Adrenal gland (tissue), 12 donors: ENCODE results near the gene CRACR2A. TPM values are rescaled to one million over a fixed set of nuclear protein-coding genes. Genes with fewer than 3 reads are reported as not detected.

Source experiments
- DNase-seq, 7 donors: peaks; one replicate each; pipeline ENCODE4 v3.0.0-alpha.2; 2019 to 2020
- H3K27ac ChIP-seq, 5 donors: fragments of 200-600 bp; sonication (generic) in 4 of 5; 1 replicate in 3 of 5; 2 replicates in 2 of 5; pipeline versions ENCODE4 v1.5.1 to v1.8.0; 2016 to 2020; ENCODE audit warnings: mild to moderate bottlenecking in 1 of 5
- H3K27me3 ChIP-seq: fragments of 200-600 bp; 2 replicates; pipeline ENCODE4 v1.8.0; 2021
- H3K36me3 ChIP-seq, 2 donors: fragments of 200-600 bp; replicated peaks in 1 of 2; 1 replicate in 1 of 2; 2 replicates in 1 of 2; pipeline versions ENCODE4 v1.5.1 to v1.8.0; 2018 to 2022
- H3K4me1 ChIP-seq, 2 donors: fragments of 200-600 bp; replicated peaks in 1 of 2; 1 replicate in 1 of 2; 2 replicates in 1 of 2; pipeline versions ENCODE4 v1.5.1 to v1.8.0; 2018 to 2021
- H3K4me3 ChIP-seq, 4 donors: fragments of 200-600 bp; sonication (generic) in 3 of 4; one replicate each; pipeline ENCODE4 v1.5.1; 2016 to 2018
- H3K9me3 ChIP-seq, 3 donors: fragments of 200-600 bp; sonication (generic) in 1 of 3; replicated peaks in 1 of 3; 1 replicate in 2 of 3; 2 replicates in 1 of 3; pipeline versions ENCODE4 v1.5.1 to v1.8.0; 2016 to 2021
- POLR2A ChIP-seq, 2 donors: fragments of 450-650 bp; IDR thresholded peaks; one replicate each; pipeline ENCODE4 v1.6.1; 2017; ENCODE audit warnings: antibody characterized with exemption in 2 of 2, mild to moderate bottlenecking in 2 of 2, moderate library complexity in 1 of 2
- WGBS, 4 donors: extraction: QIAGEN DNeasy Blood & Tissue Kit in 2 of 4; methylation state at CpG; one replicate each; pipeline versions ENCODE4 v1.1.5 to v1.1.7; 2013 to 2017; 5-methylcytosine and 5-hydroxymethylcytosine counted together
- intact Hi-C, 2 donors: fragments of 100-400 bp; cut with DNase I; formaldehyde crosslinking; loops; one replicate each; pipeline versions ENCODE4 v1.14.1 to v1.15.0; 2022 to 2023
- polyA plus RNA-seq, 3 donors: library from polyadenylated mRNA; stranded (reverse); fragments of 200-250 nt in 2 of 3; fragments of 350-450 nt in 1 of 3; fragmentation: Illumina TruSeq in 1 of 3; extraction: RNeasy Lipid Tissue Mini Kit (QIAGEN cat#74804) in 1 of 3; gene quantifications; one replicate each; pipeline ENCODE4 v1.2.3, GENCODE V29; 2013 to 2014
- total RNA-seq, 9 donors: library from RNA; depleted of rRNA in 4 of 9; stranded (reverse); fragments of >200 nt in 4 of 9; fragments of 120-200 nt in 1 of 9; fragmentation: NEBNext Ultra II Directional in 1 of 9; extraction: Animal tissue kit (Norgen Biotek cat#: 25700) in 1 of 9; gene quantifications; one replicate each; pipeline versions ENCODE4 v1.1.0 to v1.2.4, GENCODE V29; 2013 to 2023
- TF ChIP-seq, protein P1 (sequence below), 6 experiments: fragments of 450-650 bp in 4 of 6; fragments of 200-600 bp in 2 of 6; sonication (generic) in 1 of 6; IDR thresholded peaks; 1 replicate in 5 of 6; 2 replicates in 1 of 6; pipeline versions ENCODE4 v1.5.1 to v1.8.0; 2016 to 2021; ENCODE audit warnings: antibody characterized with exemption in 6 of 6, mild to moderate bottlenecking in 2 of 6, moderate library complexity in 1 of 6
- donor health status: healthy with polysubstance abuse.
- donor health status: Bipolar disorder and iron deficiency.
- donor health status: DM: yes; HTN: yes; CAD: no.
- donor health status: DM: no; HTN: no; CAD: no.
- donor health status: DM: no; HTN: no; CAD: no.
- donor health status: DM: yes; HTN: yes; CAD: no.

CRACR2A gene
- total and polyA plus RNA-seq, 12 donors = 0.50 to 3.5 (median 2.0) TPM

DNA sequence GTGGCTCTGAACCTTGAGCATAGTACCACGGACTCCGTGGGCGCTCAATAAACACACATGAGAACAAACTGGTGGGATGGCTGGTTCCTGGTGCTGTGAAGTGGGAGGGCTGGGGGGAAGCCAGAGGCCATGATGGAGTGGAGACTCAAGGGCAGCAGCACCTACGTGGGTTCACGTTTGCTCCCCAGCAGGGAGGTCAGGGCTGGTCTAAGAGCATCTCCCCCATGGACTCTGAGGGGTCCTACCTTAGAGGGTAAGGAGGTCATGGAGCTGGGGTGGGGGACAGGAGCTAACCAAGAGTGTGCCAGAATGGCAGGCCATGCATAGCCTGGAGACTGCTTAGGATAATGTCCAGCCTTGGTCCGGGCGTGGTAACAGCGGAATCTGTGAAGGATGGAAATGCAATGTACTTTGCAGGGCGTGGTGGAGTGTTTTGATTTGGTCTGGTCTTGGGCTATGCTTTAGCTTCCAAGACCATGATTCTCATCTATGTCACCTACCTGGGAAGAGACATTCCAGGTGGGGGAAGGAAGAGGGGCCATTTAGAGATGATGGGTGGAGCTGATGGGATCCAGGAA, 158.9 kb downstream of the CRACR2A start:
- H3K4me1 ChIP-seq = no peaks in the 10 kb centered on the region
- H3K27ac ChIP-seq = no peak overlapping the region
- H3K4me3 ChIP-seq = no peak overlapping the region
- WGBS, 4 donors = 80 to 90% (median 89%) methylated on average over 9 of the region's 9 CpGs
- TF ChIP-seq, protein P1, sequence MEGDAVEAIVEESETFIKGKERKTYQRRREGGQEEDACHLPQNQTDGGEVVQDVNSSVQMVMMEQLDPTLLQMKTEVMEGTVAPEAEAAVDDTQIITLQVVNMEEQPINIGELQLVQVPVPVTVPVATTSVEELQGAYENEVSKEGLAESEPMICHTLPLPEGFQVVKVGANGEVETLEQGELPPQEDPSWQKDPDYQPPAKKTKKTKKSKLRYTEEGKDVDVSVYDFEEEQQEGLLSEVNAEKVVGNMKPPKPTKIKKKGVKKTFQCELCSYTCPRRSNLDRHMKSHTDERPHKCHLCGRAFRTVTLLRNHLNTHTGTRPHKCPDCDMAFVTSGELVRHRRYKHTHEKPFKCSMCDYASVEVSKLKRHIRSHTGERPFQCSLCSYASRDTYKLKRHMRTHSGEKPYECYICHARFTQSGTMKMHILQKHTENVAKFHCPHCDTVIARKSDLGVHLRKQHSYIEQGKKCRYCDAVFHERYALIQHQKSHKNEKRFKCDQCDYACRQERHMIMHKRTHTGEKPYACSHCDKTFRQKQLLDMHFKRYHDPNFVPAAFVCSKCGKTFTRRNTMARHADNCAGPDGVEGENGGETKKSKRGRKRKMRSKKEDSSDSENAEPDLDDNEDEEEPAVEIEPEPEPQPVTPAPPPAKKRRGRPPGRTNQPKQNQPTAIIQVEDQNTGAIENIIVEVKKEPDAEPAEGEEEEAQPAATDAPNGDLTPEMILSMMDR (IDR thresholded peaks at IDR 0.05) = no peak
- no peak for TF ChIP-seq POLR2A (IDR thresholded peaks at IDR 0.05)
- no peaks in the 10 kb centered on the region for H3K27me3 ChIP-seq
- no peak for DNase-seq
- no peaks in the 10 kb centered on the region for H3K9me3 ChIP-seq
- H3K36me3 ChIP-seq = no peaks in the 10 kb centered on the region
- intact Hi-C loops = no loop called here

DNA sequence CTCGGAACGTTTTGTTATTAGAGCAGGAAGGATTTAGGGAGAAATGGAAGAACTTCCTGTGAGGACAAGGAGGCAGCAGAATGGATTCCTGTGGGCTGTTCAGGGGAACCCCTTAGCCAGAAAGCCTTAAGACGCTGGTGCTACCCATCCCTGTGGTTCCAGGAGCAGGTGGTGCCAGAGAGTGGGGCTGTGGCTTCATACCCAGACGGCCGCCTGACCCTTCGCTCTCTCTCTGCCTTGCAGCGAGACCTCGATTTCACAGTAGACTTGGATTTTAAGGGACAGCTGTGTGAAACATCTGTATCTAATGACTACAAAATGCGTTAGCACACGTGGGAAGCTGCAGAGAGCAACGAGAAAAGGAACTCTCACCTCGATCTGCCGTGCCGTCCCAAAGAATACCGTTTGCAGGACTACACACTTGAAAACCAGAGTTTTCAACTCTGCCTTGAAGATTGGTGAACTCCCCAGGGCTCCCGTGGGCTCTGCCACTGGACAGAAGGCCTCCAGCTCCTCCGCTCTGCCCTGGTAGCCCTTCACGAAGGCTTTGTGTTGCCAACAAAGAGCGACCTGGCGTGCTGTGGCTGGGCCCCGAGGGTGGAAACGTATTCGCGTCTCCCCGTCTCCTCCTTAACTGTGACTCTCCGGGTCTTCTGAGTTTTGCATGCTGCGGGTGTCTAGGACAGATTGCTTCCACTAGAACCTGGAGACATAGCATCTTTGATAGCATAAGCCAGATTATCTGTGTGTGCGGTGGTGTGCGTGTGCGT, 159.9 kb downstream of the CRACR2A start:
- H3K36me3 ChIP-seq = no peaks in the 10 kb centered on the region
- H3K9me3 ChIP-seq = no peaks in the 10 kb centered on the region
- WGBS, 4 donors = 82 to 89% (median 86%) methylated on average over 30 of the region's 30 CpGs
- no peak for TF ChIP-seq POLR2A (IDR thresholded peaks at IDR 0.05)
- TF ChIP-seq, protein P1 (IDR thresholded peaks at IDR 0.05) = no peak
- no peak overlapping the region for H3K4me3 ChIP-seq
- H3K27ac ChIP-seq = no peak overlapping the region
- no peaks in the 10 kb centered on the region for H3K4me1 ChIP-seq
- intact Hi-C loops = no loop called here
- DNase-seq = no peak
- H3K27me3 ChIP-seq = no peaks in the 10 kb centered on the region

DNA sequence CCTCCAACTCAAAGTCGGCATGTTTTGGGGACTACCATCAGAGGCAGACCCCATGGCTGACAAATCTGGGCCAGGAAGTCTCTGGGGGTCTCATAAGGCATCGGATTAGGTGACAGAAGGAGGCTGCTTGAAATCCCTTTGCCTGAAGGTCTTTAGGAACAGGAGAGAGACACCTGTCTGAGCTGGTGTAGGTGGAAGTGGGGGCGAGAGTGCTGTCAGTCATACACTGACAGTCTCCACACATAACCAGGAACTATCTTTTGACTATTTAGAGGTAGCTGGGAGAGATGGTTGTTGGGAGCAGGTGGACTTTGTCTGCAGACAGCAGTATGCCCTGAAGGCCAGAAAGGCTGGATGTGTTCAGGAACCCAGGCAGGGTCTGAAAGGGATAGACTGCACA, 163.2 kb downstream of the CRACR2A start:
- Histone ChIP-seq H3K27ac (no peak overlapping the region), H3K36me3 (no peaks in the 10 kb centered on the region), H3K9me3 (no peaks in the 10 kb centered on the region), H3K4me1 (no peaks in the 10 kb centered on the region), H3K4me3 (no peak overlapping the region), H3K27me3 (no peaks in the 10 kb centered on the region)
- TF ChIP-seq, protein P1 (IDR thresholded peaks at IDR 0.05) = no peak
- no peak for TF ChIP-seq POLR2A (IDR thresholded peaks at IDR 0.05)
- intact Hi-C loops = no loop called here
- WGBS, 4 donors = 88 to 93% (median 89%) methylated on average over 3 of the region's 3 CpGs
- no peak for DNase-seq

DNA sequence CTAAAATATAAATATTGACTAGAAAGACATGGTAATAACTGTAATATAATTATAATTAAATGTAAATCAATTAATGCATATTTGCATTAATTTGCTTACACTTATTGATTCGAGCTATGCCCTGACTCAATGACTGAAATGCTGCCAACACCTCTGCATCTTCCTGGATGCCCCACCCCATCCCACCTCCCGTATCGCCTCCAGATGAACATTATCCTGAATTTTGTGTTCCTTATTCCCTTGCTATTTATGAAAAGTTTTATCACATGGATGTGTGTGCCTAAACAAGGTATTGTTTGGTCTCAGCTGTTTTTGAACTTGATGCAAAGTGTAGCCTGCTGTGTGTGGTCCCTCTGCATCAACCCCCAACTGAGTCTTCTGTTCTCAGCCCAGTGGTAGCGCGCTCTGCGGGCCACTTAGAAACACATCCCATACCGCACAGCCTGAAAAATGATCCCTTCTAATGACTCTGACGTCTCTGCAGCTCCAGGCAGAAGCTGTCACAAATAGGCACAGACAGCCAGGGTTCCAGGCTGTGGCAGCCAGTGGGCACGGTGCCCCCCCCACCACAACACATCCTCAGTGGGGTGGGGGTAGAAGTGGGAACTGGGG, 165.4 kb downstream of the CRACR2A start:
- TF ChIP-seq, protein P1 (IDR thresholded peaks at IDR 0.05) = no peak
- no peak for TF ChIP-seq POLR2A (IDR thresholded peaks at IDR 0.05)
- Histone ChIP-seq H3K4me1 (no peaks in the 10 kb centered on the region), H3K27me3 (no peaks in the 10 kb centered on the region), H3K4me3 (no peak overlapping the region), H3K36me3 (no peaks in the 10 kb centered on the region), H3K9me3 (no peaks in the 10 kb centered on the region), H3K27ac (no peak overlapping the region)
- intact Hi-C loops = no loop called here
- DNase-seq = no peak
- 57 to 70% (median 64%) methylated on average over 9 of the region's 9 CpGs for WGBS, 4 donors
